Activated naive CD4-positive, alpha-beta T cell treated with anti-CD3 and anti-CD28 coated beads, Interleukin-2, amount 50 U/mL, for 72 hours (primary cell): ENCODE results near the gene TBC1D16. TPM values are rescaled to one million over a fixed set of nuclear protein-coding genes. Genes with fewer than 3 reads are reported as not detected.
"Not testable (repeated sequence)": the region's sequence is repeated elsewhere in the genome, so short reads cannot be mapped to it uniquely, and the experiment has no call there.

Experiments used
- ATAC-seq, 2 donors: fragments of 150-1000 bp; cut with Tn5 transposase; 2 replicates each; pipeline ENCODE4 v1.10.0; 2021; ENCODE audit warnings: mild to moderate bottlenecking in 2 of 2, moderate library complexity in 2 of 2
- DNase-seq, 2 donors: peaks; one replicate each; pipeline ENCODE4 v3.0.0; 2021 to 2022; ENCODE audit warnings: low spot score in 2 of 2
- H3K27ac Mint-ChIP-seq, 2 donors: one replicate each; pipeline ENCODE4 v1.8.0; 2022; ENCODE audit warnings: mild to moderate bottlenecking in 2 of 2, mixed read lengths in 2 of 2
- H3K36me3 Mint-ChIP-seq, 2 donors: one replicate each; pipeline ENCODE4 v1.8.0; 2022; ENCODE audit warnings: mixed read lengths in 2 of 2
- H3K9me3 Mint-ChIP-seq, 2 donors: one replicate each; pipeline ENCODE4 v1.8.0; 2022; ENCODE audit warnings: mixed read lengths in 2 of 2
- total RNA-seq, 2 donors: library from RNA; stranded (reverse); gene quantifications; one replicate each; pipeline ENCODE4 v1.2.3, GENCODE V29; 2022

TBC1D16 gene
- total RNA-seq, 2 donors from 2014 or later: 5.2 to 10.2 TPM

DNA sequence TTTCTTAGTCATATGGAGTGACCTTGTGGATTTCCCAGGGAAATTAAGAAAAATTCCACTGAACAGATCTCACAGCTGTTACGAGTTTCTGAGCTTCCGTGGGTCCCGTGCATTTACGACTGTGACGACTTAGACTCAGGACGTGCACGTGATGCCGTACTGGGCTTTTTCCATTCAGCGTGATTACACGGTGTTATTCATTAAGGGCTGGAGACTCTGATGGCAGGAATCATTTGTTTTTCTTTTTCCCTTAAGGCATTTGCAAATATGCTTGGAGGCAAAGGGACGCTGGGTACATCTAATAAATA, 57.2 kb downstream of the TBC1D16 start:
- ATAC-seq (no peak), DNase-seq (peak in 1 of 2 donors; percentile 18)
- Mint-ChIP-seq H3K36me3 (no peaks in the 10 kb centered on the region), H3K27ac (no peak overlapping the region), H3K9me3 (no peaks in the 10 kb centered on the region)

DNA sequence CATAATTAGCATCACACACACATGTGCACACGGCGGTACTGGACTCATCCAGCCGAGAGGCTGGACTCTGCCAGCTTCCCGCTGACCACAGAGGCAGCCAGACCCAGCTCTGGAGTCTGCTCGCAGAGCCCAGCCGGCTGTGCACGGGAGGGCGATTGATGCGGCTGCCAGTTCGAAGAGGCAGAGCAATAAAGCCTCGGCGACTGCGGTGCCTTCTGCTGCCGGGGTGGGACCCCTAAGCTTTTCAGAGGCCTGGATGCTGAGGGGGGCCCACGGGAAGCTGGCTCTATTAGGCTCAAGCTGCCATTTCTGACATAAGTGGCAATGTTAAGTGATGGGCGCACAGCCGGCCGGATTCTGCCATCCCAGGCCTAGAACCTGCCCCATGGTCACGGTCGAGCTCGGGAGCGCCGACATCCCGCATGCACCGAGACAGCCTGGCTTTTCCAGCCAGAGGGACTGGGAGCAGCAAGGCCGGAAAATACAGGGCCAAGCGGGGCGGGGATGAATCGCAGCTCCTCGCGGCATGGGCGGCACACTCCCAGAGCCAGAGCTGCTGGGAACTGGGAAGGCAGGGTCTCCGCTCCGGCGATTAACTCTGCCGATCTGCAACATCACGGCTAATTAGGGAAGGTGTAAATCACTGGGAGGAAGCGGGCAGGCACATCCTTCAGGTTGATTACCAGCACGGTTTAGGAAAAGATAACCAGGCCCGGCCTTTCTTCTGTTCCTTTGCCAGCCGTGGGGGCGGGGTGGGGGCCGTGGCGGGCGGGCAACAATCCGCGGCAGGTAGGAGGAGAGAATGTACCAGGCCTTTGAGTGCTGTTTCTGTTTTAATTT, 57.7 kb downstream of the TBC1D16 start:
- Mint-ChIP-seq H3K36me3 (no peaks in the 10 kb centered on the region), H3K27ac (no peak overlapping the region), H3K9me3 (no peaks in the 10 kb centered on the region)
- ATAC-seq (no peak), DNase-seq (peak in 1 of 2 donors; percentile 47)

- ATAC-seq: no peak
- H3K27ac Mint-ChIP-seq: no peak overlapping the region
Measured at GRCh38 chr17:79977161-79977631, 58.5 kb downstream of the TBC1D16 start.

DNA sequence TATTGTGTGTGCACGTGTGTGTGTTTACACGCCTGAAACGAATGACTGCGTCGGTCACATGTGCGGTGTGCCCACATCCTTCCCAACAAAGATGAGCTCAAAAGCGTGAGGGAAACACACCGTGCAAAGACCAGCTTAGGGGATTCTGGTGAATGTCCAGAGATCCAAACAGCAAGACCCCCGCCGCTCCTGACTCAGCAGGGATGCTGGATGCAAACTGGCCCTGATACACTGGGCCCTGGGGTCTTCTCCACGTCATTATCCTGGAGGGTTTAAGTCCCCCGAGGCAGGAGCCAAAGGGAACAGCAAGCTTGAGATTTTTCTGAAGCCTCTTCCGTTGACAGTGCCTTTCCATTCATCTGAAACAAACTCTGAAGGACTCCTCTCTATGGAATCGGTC, 59.2 kb downstream of the TBC1D16 start:
- Mint-ChIP-seq H3K9me3 (no peaks in the 10 kb centered on the region), H3K27ac (no peak overlapping the region), H3K36me3 (no peaks in the 10 kb centered on the region)
- ATAC-seq: no peak
- DNase-seq: no peak

More at GRCh38 chr17:79977161-79977631, 58.5 kb downstream of the TBC1D16 start:
- Mint-ChIP-seq H3K36me3 (no peaks in the 10 kb centered on the region), H3K9me3 (no peaks in the 10 kb centered on the region)
- peak in 1 of 2 donors; percentile 37 for DNase-seq

DNA sequence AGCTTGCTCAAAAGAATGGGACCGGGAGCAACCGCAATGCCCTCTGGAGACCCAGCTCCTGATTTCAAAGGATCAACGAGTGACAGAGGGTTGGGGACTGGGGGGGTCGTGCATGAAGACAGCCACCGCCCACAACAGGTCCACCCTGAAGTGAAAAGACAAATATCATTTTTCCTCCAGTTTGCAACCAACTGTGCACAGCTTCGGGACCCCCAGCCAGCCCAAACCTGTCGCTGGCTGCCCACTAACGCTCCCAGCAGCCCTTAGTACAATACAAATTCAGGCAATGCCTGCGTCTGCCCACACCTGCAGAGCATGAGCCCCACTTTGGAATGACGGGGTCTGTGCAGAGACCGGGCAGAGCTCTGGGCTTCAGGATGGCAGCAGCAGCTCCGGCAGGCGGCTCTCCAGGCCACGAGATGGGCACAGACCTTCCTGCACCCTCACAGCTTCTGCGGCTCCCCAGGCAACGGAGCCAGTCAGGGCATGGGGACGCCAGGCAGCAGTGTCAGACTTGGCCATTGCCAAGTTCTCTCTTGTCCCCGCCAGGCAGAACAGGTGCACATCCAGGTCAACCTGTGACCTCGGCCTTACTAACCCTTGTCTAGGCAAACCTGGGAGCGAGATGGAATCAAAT, 60.1 kb downstream of the TBC1D16 start:
- Mint-ChIP-seq H3K27ac (no peak overlapping the region), H3K36me3 (no peaks in the 10 kb centered on the region), H3K9me3 (no peaks in the 10 kb centered on the region)
- ATAC-seq: no peak
- peak in 1 of 2 donors; percentile 28 for DNase-seq

GRCh38 chr17:79974566-79975497, 60.8 kb downstream of the TBC1D16 start:
- H3K27ac Mint-ChIP-seq: no peak overlapping the region
- no peaks in the 10 kb centered on the region for H3K9me3 Mint-ChIP-seq
- DNase-seq (peak in 1 of 2 donors; percentile 48), ATAC-seq (no peak)
- H3K36me3 Mint-ChIP-seq: no peaks in the 10 kb centered on the region

GRCh38 chr17:79971651-79972050, 64.0 kb downstream of the TBC1D16 start:
- Mint-ChIP-seq H3K9me3 (no peaks in the 10 kb centered on the region), H3K36me3 (no peaks in the 10 kb centered on the region), H3K27ac (no peak overlapping the region)
- DNase-seq (peak in 1 of 2 donors; percentile 37), ATAC-seq (no peak)

DNA sequence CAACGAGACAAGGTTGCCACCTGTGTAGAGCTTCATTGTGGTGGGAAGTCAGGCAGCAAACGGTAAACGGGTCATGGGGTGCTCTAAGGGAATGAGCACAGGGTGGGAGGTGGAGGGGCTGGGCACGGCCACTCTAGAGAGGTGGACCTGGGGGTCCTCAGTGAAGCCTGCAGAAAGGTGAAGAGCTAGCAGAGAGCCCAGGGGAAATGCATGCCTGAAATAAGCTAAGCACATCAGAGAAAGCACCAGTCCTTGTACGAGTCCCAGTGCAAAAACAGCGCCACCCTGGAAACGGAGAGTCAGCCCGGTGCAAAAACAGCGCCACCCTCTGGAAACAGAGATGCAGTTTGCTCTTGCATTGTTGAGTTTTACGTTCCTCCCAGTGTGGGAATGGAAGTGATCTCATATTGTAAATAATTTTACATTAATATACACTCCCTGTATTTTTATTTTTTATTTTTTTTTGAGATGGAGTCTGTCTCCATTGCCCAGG, 65.0 kb downstream of the TBC1D16 start:
- Mint-ChIP-seq H3K27ac (no peak overlapping the region), H3K9me3 (no peaks in the 10 kb centered on the region), H3K36me3 (no peaks in the 10 kb centered on the region)
- ATAC-seq: peak in 1 of 2 donors; percentile 22
- DNase-seq: peak; percentile 16 to 44

GRCh38 chr17:79969906-79970305, 65.8 kb downstream of the TBC1D16 start:
- Mint-ChIP-seq H3K36me3 (no peaks in the 10 kb centered on the region), H3K9me3 (no peaks in the 10 kb centered on the region), H3K27ac (no peak overlapping the region)
- DNase-seq: no peak
- no peak for ATAC-seq

GRCh38 chr17:79968116-79968515, 67.6 kb downstream of the TBC1D16 start:
- Mint-ChIP-seq H3K9me3 (no peaks in the 10 kb centered on the region), H3K27ac (no peak overlapping the region), H3K36me3 (no peaks in the 10 kb centered on the region)
- DNase-seq (no peak), ATAC-seq (no peak)

- no peaks in the 10 kb centered on the region for H3K9me3 Mint-ChIP-seq
- no peak for ATAC-seq
- H3K27ac Mint-ChIP-seq: no peak overlapping the region
- H3K36me3 Mint-ChIP-seq: no peaks in the 10 kb centered on the region
- no peak for DNase-seq
Measured at GRCh38 chr17:79966681-79967080, 69.0 kb downstream of the TBC1D16 start.

DNA sequence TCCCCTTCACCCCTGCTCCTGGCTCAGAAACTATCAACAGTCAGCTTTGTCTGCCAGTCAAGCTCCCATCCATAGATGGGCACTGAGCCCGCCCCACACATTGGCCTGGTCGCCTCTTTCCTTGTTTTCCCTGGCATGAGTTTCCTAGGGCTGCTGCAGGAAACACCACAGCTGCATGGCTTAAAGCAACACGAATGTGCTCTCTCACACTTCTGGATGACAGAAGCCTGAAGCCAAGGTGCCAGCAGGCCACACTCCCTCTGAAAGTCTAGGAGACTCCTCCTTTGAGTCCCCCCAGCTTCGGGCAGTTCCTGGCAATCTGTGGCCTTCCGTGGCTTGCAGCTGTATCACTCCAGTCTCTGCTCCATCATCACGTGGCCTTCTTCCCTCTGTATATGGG, 69.9 kb downstream of the TBC1D16 start:
- DNase-seq (no peak), ATAC-seq (no peak)
- no peaks in the 10 kb centered on the region for H3K36me3 Mint-ChIP-seq
- H3K9me3 Mint-ChIP-seq: no peaks in the 10 kb centered on the region
- no peak overlapping the region for H3K27ac Mint-ChIP-seq

- ATAC-seq, H3K9me3 Mint-ChIP-seq, H3K36me3 Mint-ChIP-seq, DNase-seq, H3K27ac Mint-ChIP-seq: not testable (repeated sequence)
Measured at GRCh38 chr17:79962467-79962866, 73.2 kb downstream of the TBC1D16 start.

GRCh38 chr17:79961567-79961966, 74.1 kb downstream of the TBC1D16 start:
- ATAC-seq, H3K27ac Mint-ChIP-seq, H3K36me3 Mint-ChIP-seq, DNase-seq, H3K9me3 Mint-ChIP-seq: not testable (repeated sequence)

DNA sequence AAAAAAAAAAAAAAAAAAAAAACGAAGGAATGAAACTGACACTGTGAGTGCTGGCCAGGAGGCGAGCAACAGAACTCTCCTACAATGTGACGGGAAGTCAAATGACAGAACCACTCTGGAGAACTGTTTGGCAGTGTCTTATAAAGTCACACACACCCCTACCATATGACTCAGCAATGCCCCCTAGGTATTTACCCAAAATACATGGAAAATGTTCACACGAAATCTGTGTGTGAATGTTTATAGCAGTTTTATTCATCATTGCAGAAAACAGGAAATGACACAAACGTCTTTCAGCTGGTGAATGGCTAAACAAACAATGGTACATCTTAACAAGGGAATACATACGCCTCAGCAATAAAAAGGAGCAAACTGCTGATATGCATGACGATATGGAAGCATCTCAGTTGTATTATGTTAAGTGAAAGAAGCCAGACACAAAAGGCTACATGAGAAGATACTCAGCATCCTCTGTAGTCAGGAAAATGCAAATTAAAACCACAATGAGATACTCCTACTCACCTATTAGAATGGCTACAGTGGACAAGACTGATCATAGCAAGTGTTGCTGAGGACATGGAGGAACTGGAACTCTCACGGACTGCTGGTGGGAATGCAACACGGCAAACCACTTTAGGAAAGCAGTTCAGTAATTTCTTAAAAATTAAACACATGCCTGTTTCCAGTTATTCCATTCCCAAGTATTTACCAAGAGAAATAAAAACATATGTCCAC, 74.7 kb downstream of the TBC1D16 start:
- H3K36me3 Mint-ChIP-seq: no peaks in the 10 kb centered on the region
- DNase-seq: no peak
- H3K9me3 Mint-ChIP-seq: no peaks in the 10 kb centered on the region
- H3K27ac Mint-ChIP-seq: no peak overlapping the region
- no peak for ATAC-seq

GRCh38 chr17:79959042-79959441, 76.6 kb downstream of the TBC1D16 start:
- Mint-ChIP-seq H3K36me3 (no peaks in the 10 kb centered on the region), H3K9me3 (no peaks in the 10 kb centered on the region), H3K27ac (no peak overlapping the region)
- DNase-seq (no peak), ATAC-seq (no peak)
